Esophagus squamous epithelium (tissue), 5 donors: ENCODE results near the gene NUBPL. TPM values are rescaled to one million over a fixed set of nuclear protein-coding genes. Genes with fewer than 3 reads are reported as not detected.

ENCODE experiments used
- DNase-seq: peaks from one replicate; lab custom pipeline; 2025; lab: John Stamatoyannopoulos, UW
- H3K27ac ChIP-seq, 4 donors: fragments of 200-600 bp; sonication (generic); one replicate each; pipeline ENCODE4 v1.5.1; 2016 to 2019; ENCODE audit warnings: mild to moderate bottlenecking in 1 of 4
- H3K27me3 ChIP-seq, 4 donors: fragments of 200-600 bp; sonication (generic); 1 replicate in 3 of 4; 2 replicates in 1 of 4; pipeline versions ENCODE4 v1.5.1 to v1.6.0; 2017 to 2021; ENCODE audit warnings: antibody characterized with exemption in 1 of 4
- H3K36me3 ChIP-seq, 3 donors: fragments of 200-600 bp; sonication (generic); one replicate each; pipeline ENCODE4 v1.5.1; 2016 to 2019
- H3K4me1 ChIP-seq, 3 donors: fragments of 200-600 bp; sonication (generic); one replicate each; pipeline ENCODE4 v1.5.1; 2017 to 2019
- H3K4me3 ChIP-seq, 4 donors: fragments of 200-600 bp; sonication (generic); 1 replicate in 3 of 4; 2 replicates in 1 of 4; pipeline ENCODE4 v1.5.1; 2016 to 2019; ENCODE audit warnings: mild to moderate bottlenecking in 2 of 4, moderate library complexity in 1 of 4
- H3K9me3 ChIP-seq, 3 donors: fragments of 200-600 bp; sonication (generic); one replicate each; pipeline ENCODE4 v1.5.1; 2016 to 2019
- POLR2A ChIP-seq, 4 donors: fragments of 450-650 bp; IDR thresholded peaks; one replicate each; pipeline ENCODE4 v1.6.1; 2017; ENCODE audit warnings: antibody characterized with exemption in 4 of 4, mild to moderate bottlenecking in 4 of 4, moderate library complexity in 3 of 4
- WGBS, 2 donors: methylation state at CpG; one replicate each; pipeline ENCODE4 v1.1.5; 2018; 5-methylcytosine and 5-hydroxymethylcytosine counted together
- intact Hi-C: fragments of 100-400 bp; cut with DNase I; formaldehyde crosslinking; loops from one replicate; pipeline ENCODE4 v1.15.0; 2022
- total RNA-seq, 4 donors: library from RNA; depleted of rRNA; stranded (reverse); fragments of >200 nt; gene quantifications; one replicate each; pipeline ENCODE4 v1.1.0, GENCODE V29; 2016
- TF ChIP-seq, protein P1 (sequence below), 6 experiments: fragments of 450-650 bp in 4 of 6; fragments of 200-600 bp in 2 of 6; sonication (generic) in 2 of 6; IDR thresholded peaks; one replicate each; pipeline ENCODE4 v1.5.1; 2016 to 2019; ENCODE audit warnings: antibody characterized with exemption in 6 of 6, mild to moderate bottlenecking in 4 of 6, moderate library complexity in 4 of 6
- donor health status: DM: yes; HTN: yes; CAD: no.

Gene NUBPL
- total RNA-seq, 4 donors from 2014 or later, result 2.9 to 8.4 (median 6.8) TPM

DNA sequence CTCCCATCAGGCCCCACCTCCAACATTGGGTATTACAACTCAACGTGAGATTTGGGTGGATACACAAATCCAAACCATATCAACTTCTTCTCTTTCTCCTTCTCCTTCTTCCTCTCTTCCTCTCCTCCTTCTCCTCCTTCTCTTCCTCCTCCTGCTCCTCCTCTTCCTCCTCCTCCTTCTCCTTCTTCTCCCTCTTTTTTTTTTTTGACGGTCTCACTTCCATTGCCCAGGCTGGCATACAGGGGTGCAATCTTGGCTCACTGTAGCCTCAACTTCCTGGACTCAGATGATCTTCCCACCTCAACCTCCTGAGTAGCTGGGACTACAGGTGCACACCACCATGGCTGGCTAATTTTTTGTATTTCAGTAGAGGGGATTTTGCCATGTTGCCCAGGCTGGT is 11.4 kb upstream of the NUBPL start:
- no peaks in the 10 kb centered on the region for H3K9me3 ChIP-seq
- intact Hi-C loops, result no loop called here
- H3K36me3 ChIP-seq, result no peaks in the 10 kb centered on the region
- H3K4me1 ChIP-seq, result no peaks in the 10 kb centered on the region
- no peak overlapping the region for H3K4me3 ChIP-seq
- peaks cover 0 to 18% (median 0%) of the 10 kb centered on the region in 4 donors for H3K27me3 ChIP-seq
- H3K27ac ChIP-seq, result no peak overlapping the region
- DNase-seq, result no peak
- 71 to 87% methylated on average over 2 of the region's 2 CpGs for WGBS, 2 donors
- TF ChIP-seq POLR2A (IDR thresholded peaks at IDR 0.05), result no peak
- TF ChIP-seq, protein P1, sequence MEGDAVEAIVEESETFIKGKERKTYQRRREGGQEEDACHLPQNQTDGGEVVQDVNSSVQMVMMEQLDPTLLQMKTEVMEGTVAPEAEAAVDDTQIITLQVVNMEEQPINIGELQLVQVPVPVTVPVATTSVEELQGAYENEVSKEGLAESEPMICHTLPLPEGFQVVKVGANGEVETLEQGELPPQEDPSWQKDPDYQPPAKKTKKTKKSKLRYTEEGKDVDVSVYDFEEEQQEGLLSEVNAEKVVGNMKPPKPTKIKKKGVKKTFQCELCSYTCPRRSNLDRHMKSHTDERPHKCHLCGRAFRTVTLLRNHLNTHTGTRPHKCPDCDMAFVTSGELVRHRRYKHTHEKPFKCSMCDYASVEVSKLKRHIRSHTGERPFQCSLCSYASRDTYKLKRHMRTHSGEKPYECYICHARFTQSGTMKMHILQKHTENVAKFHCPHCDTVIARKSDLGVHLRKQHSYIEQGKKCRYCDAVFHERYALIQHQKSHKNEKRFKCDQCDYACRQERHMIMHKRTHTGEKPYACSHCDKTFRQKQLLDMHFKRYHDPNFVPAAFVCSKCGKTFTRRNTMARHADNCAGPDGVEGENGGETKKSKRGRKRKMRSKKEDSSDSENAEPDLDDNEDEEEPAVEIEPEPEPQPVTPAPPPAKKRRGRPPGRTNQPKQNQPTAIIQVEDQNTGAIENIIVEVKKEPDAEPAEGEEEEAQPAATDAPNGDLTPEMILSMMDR (IDR thresholded peaks at IDR 0.05), result no peak

DNA sequence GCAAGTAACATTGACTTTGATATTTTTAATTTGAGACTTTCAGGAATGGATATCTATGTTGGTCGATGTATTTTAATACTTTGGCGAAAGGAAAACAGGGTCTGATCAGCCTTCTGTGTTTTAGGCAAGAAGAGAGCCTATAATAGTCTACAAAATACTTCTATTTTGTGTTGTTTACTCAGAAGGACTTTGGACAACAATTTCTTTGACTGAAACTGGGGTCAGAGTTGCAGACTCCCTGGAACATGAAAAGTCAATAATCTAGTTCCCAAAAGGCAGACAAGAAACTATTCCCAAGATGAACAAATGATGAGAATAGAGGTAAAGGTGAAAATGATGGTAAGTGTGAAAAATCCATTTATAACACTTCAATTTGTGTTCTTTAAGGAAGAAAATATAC is 10.6 kb upstream of the NUBPL start:
- no peaks in the 10 kb centered on the region for H3K9me3 ChIP-seq
- 61 to 75% methylated on average over 2 of the region's 2 CpGs for WGBS, 2 donors
- intact Hi-C loops, result no loop called here
- H3K27me3 ChIP-seq, result peaks cover 0 to 22% (median 0%) of the 10 kb centered on the region in 4 donors
- TF ChIP-seq, protein P1 (IDR thresholded peaks at IDR 0.05), result no peak
- TF ChIP-seq POLR2A (IDR thresholded peaks at IDR 0.05), result no peak
- H3K4me1 ChIP-seq, result no peaks in the 10 kb centered on the region
- no peak overlapping the region for H3K4me3 ChIP-seq
- H3K36me3 ChIP-seq, result no peaks in the 10 kb centered on the region
- H3K27ac ChIP-seq, result no peak overlapping the region
- DNase-seq, result no peak

DNA sequence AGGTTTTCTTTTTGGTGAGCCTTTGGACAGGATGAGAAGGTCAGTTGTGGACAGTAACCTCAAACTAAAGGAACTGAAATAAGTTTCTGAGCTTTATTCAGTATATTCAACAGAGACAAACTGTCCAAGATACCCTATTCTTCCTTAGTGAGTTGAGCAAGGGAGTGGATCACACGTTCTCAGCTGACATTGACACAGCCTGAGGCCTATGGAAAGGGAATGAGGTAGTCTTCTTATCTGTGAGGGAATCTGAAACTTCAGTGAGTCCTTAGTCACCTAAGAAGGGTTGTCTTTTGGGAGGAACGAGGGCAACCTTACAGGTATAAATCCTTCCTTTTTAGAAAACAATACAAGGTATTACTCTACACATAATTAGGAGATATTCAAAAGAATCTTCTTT is 5.0 kb upstream of the NUBPL start:
- H3K4me1 ChIP-seq, result peaks cover 0 to 7% (median 0%) of the 10 kb centered on the region in 3 donors
- no peaks in the 10 kb centered on the region for H3K36me3 ChIP-seq
- H3K9me3 ChIP-seq, result no peaks in the 10 kb centered on the region
- TF ChIP-seq POLR2A (IDR thresholded peaks at IDR 0.05), result no peak
- TF ChIP-seq, protein P1 (IDR thresholded peaks at IDR 0.05), result no peak
- H3K27ac ChIP-seq, result no peak overlapping the region
- WGBS, 2 donors, result 51 to 66% methylated on average over 2 of the region's 2 CpGs
- no peak overlapping the region for H3K4me3 ChIP-seq
- intact Hi-C loops, result no loop called here
- H3K27me3 ChIP-seq, result peaks cover 0 to 16% (median 0%) of the 10 kb centered on the region in 4 donors
- DNase-seq, result no peak

DNA sequence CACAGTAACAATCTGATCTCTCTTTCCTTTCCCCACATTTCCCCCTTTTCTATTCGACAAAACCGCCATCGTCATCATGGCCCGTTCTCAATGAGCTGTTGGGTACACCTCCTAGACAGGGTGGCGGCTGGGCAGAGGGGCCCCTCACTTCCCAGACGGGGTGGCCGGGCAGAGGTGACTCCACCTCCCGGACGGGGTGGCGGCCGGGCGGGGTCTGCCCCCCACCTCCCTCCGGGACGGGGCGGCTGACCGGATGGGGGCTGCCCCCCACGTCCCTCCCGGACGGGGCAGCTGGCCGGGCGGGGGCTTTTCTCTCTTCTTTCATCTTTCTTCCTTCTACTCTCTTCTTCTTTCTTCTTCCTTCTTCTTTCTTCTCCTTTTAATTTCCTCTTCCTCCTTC is 1.3 kb upstream of the NUBPL start:
- Histone ChIP-seq H3K4me1 (peaks cover 0 to 24% (median 0%) of the 10 kb centered on the region in 3 donors), H3K27ac (no peak overlapping the region), H3K9me3 (no peaks in the 10 kb centered on the region), H3K36me3 (no peaks in the 10 kb centered on the region), H3K4me3 (no peak overlapping the region), H3K27me3 (peaks cover 0 to 4% (median 0%) of the 10 kb centered on the region in 4 donors)
- no peak for TF ChIP-seq POLR2A (IDR thresholded peaks at IDR 0.05)
- TF ChIP-seq, protein P1 (IDR thresholded peaks at IDR 0.05), result no peak
- intact Hi-C loops, result no loop called here
- DNase-seq, result no peak
- 84 to 95% methylated on average over 5 to 14 of the region's 21 CpGs for WGBS, 2 donors

DNA sequence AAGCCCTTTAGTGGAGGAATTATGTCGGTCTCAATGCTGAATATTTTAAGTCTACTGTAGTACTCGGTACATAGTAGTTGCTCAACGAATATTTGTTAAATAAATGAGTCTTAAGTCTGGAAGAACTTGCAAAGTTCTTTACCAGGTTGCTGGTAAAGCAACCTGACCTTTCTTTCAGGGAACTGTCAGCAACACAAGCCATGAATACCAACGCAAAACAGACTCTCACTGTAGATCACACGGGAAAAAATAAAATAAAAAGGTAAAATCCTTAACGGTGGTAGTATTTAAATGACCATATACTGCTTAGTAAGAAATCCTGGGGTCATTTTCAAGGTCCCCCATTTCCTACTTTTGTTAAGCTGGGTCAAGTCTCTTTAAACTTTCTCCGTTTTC is 447 bp upstream of the NUBPL start:
- TF ChIP-seq, protein P1 (IDR thresholded peaks at IDR 0.05), result no peak
- TF ChIP-seq POLR2A (IDR thresholded peaks at IDR 0.05), result no peak
- Histone ChIP-seq H3K36me3 (no peaks in the 10 kb centered on the region), H3K4me3 (peak overlapping the region; percentile 81 to 93 (median 88)), H3K9me3 (no peaks in the 10 kb centered on the region), H3K27me3 (no peaks in the 10 kb centered on the region), H3K27ac (peak overlapping the region; percentile 82 to 92 (median 90)), H3K4me1 (peaks cover 0 to 24% (median 0%) of the 10 kb centered on the region in 3 donors)
- intact Hi-C loops, result no loop called here
- DNase-seq, result no peak
- 47% methylated on average over 7 of the region's 7 CpGs for WGBS, 2 donors
